ENCODE measurements around the gene ITGB2.
"Not testable (repeated sequence)": the region's sequence is repeated elsewhere in the genome, so short reads cannot be mapped to it uniquely, and the experiment has no call there.

Gene ITGB2

GRCh38 chr21:44942566-44942965, 21.9 kb upstream of the ITGB2 start:
- no peak for DNase-seq

- no peak for DNase-seq
These were observed 20.9 kb upstream of the ITGB2 start for GRCh38 chr21:44941567-44941966.

DNA sequence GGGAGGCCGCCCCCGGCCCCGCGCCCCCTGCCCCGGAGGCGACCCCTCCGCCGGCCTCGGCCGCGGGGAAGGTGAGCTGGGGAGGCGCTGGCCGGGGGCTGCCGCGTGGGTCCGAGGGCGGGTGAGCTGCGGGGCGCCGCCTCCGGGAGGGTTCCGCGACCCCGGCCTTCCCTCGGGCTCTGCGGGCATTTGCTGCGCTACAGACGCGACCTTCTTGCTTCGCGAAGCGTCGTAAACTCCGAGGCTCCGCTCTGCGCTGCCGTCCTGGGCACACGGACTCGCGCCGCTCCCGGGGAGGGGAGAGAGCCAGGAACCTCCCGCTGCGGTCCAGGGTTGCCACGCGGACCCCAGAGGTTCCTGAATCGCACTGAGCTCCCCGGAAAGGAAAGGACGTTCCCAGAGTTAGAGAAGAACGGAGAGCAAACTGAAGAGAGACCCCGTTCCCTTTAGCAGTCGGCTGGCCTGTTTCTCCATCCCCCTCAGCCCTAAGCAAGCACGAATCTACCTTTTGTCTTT, 19.5 kb upstream of the ITGB2 start:
- DNase-seq, result no peak

DNA sequence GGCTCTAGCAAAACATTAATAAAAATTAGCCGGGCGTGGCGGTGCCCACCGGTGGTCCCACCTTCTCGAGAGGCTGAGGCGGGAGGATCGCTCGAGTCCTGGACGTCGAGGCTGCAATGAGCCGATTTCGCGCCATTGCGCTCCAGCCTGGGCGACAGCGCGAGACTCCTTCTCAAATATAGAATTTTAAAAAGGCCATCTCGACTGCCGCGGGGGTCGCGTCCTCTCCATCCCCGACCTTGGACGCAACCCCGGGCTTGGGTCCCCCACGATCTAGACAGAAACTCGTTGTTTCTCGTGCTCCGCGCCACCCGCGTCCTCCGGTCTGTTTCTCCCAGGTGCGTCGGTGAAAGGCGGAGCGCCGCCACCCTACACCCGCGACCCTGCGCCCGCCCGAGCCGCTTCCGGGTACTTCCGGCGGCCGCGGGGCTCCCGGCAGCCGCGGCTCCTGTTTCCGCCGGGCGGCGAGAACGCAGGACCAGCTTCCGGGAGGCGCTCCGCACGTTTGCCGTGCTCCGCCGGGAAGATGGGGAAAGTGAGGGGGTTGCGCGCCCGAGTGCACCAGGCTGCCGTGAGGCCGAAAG, 18.9 kb upstream of the ITGB2 start, which contains the start of gene SLX9:
TSS of gene SLX9 (plus strand) at position 498 of the 584 bp plus-strand sequence. CDS start at position 527, 29 bp downstream.
- DNase-seq, result peak in 37 of 56 donors; percentile 17 to 78 (median 53)

DNA sequence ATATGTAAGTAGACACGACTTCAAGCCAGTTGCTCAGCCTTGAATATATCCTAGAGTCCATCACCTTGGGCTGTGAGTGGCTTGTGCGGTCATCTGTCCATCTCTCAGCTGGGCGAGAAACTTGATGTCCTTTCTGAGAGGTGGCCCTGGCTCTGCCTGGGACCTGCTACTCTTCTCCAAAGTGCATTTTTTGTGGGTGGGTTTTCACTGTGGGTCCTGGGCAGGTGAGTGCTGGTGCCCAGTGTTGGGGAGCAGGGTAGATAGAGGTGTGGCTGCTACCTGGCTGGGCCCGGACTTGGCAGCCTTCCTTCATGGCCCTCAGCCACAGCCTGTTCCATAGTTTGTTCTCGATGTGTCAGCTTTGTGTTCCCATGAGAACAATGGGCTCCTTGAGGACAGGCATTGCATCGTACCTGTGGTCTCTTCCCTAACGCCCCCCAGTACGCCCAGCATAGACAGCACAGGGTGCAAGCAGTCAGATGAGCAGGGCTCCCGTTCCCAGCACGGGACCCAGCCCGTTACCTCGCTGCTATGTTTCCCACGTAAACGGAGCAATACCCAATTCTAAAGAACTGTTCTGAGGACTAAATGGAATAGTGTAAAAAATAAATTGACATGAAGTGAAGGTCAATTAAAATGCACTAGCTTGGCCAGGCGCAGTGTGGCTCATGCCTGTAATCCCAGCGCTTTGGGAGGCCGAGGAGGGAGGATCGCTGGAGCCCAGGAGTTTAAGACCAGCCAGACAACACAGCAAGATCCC, 18.3 kb upstream of the ITGB2 start:
- no peak for DNase-seq

DNA sequence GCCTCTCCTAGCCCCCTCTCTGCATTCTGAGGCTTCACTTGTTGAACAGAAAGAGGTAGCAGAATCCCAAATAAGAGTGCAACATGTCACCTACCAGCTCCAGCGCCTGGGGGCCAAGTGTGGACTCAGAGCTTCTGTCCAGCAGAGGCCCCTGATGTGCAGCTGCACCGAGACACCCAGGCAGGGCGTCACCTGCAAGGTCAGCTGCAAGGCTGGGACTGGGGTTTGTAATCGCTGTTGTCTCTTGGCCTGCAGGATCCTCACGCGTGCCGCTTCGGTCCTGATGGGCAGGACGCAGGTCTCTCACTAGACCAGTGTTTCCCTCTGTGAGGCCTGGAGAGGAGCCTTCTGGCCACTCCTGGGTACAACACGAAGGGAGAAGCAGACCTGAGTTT, 14.8 kb upstream of the ITGB2 start:
- no peak for DNase-seq

GRCh38 chr21:44934797-44935532, 14.3 kb upstream of the ITGB2 start:
- DNase-seq, result no peak

DNA sequence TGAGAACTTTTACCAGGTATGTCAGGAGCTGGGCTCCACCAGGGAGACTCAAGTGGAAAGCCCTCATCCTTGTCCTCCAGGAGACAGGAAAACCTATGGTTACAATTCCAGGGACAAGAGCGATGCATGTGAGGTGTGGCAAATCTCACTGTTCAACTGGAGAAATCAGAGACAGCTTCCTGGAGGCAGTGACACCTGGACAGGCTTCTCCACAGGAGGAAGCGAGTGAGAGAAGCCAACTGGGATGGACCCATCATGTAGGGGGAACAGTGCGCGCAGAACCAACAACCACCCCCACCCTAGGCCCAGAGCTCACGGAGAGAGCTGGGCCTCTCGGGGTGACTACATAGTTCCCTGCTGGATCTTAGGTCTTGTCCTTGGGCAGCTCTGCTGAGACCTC, 13.6 kb upstream of the ITGB2 start:
- no peak for DNase-seq

- DNase-seq, result no peak
These were observed 13.2 kb upstream of the ITGB2 start for GRCh38 chr21:44933918-44934260.

- no peak for DNase-seq
These were observed 12.7 kb upstream of the ITGB2 start for GRCh38 chr21:44933199-44933917.

DNA sequence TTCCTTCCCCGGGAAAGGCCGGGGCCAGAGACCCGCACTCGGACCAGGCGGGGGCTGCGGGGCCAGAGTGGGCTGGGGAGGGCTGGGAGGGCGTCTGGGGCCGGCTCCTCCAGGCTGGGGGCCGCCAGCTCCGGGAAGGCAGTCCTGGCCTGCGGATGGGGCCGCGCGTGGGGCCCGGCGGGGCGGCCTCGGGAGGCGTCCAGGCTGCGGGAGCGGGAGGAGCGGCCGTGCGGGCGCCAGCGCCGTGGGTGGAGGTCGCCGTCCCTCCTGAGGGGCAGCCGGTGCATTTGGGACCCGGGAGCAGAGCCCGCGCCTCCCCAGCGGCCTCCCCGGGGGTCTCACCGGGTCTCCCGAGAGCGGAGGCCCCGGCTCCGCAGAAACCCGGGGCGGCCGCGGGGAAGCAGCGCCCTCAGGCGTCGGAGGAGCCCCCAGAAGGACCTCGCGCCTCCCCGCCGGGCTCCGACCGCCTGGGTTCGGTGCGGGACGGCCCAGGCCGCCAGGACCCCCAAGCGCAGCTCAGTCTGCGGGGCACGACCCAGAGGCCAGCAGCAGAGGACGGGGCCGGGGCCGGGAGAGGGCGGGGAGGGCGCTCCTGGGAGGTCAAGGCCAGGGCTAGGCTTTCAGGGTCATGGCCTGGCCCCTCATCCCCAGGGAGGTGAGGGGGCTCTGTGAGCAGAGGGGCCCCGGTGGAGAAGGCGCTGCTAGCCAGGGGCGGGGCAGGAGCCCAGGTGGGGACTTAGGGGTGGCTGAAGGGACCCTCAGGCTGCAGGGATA, 11.9 kb upstream of the ITGB2 start:
- peak in 1 of 56 donors; percentile 45 for DNase-seq

DNA sequence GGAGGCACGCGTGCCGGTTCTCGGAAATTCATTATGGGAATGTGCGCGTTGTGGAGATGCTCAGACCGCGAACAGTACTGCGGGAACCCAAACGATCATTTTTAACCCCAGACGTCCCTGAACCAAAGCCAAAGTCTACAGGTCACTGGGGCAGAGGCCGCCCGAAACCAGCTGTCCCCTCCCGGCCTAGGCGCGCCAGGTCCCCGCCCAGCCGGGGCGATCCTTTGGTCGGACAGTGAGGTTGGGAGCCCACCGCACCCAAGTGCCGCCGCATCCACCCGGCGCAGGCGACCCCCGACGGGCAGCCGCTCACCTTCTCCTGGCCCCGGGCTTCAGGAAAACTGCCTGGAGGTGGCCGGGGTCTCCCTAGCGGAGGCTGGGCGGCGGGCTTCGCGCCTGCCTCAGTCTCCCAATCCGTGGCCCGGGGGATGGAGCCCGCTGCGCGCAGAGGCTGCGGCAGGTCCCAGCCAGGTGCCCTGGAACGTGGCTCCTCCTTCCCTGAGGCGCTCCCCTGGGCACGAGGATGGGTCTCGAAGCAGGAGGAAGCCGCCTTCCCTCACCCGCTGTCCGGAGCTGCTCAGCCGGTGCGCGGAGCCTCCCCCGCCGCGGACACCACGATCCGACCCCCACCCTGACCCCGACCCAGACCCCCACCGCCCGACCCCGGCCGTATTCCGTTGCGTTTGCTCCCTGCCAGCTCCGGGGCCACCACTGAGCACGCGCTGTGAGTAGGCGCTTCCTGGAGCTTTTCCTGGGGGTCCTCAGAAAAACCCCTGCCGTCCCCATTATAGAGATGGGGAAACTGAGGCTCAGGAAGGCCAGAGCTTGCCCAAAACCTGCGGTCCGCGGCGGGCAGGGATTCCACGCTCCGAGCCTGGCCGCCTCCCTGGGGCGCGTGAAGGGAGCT, 11.1 kb upstream of the ITGB2 start:
- no peak for DNase-seq

DNA sequence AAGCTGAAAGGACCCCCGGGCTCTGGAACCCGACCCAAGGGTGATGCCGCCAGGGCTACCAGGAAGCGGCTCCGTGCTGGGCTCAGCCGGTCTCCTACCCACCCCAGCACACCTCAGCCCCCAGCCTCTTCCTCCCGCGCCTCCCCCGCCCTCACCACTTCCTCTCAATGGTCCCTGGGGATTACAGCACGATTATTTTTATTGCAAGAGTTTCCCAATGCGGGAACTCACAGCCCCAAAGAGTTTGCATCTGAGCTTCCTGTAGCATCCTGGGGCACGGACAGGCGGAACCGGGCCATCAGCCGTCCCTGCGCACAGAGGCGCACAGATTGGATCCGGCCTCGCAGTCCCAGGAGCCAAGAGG, 10.4 kb upstream of the ITGB2 start:
- no peak for DNase-seq

DNA sequence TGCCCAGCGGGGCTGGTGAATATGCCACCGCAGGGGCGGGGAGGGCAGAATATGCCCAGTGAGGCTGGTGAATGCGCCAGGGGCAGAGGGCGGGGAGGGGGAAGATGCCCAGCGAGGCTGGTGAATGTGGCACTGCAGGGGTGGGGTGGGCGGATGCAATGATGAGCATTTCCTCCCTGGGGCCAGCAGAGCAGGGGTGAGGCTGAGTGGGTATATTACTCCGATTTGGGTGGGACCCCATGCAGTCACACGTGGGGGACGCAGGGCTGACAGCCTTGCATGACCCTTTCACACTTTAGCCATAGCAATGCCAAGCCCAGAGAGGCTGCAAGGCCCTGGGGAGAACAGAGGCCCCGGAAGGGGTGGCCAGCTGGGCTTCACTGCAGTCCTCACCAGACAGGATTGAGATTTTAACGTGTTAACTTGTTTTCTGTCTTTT, 9.9 kb upstream of the ITGB2 start:
- no peak for DNase-seq

- DNase-seq, result no peak
These were observed 9.3 kb upstream of the ITGB2 start for GRCh38 chr21:44929799-44930542.

DNA sequence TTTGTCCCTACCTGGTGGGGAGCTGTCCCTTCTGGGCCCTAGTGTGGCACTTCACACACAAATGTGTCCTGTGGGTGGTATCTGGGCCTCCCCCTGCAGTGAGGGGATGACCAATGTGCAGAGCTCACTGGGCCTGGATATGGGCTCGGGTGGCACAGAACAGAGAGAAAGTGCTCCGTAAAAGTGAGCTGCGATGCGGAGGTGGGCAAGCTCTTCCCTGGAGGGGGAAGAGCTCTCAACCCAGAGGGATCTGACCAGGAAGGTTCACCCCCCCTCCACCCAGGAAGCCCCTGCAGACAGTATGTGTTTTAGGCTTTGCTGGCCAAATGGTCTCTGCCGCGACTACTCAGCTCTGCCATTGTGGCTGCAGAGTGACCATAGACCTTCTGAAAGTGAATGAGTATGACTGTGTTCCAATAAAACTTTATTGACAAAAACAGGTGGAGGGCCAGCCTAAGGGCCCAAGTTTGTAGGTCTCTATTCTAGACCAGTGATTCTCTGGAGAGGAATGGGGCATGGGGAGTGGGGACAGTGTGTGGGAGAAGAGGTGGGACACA, 8.6 kb upstream of the ITGB2 start:
- DNase-seq, result no peak

DNA sequence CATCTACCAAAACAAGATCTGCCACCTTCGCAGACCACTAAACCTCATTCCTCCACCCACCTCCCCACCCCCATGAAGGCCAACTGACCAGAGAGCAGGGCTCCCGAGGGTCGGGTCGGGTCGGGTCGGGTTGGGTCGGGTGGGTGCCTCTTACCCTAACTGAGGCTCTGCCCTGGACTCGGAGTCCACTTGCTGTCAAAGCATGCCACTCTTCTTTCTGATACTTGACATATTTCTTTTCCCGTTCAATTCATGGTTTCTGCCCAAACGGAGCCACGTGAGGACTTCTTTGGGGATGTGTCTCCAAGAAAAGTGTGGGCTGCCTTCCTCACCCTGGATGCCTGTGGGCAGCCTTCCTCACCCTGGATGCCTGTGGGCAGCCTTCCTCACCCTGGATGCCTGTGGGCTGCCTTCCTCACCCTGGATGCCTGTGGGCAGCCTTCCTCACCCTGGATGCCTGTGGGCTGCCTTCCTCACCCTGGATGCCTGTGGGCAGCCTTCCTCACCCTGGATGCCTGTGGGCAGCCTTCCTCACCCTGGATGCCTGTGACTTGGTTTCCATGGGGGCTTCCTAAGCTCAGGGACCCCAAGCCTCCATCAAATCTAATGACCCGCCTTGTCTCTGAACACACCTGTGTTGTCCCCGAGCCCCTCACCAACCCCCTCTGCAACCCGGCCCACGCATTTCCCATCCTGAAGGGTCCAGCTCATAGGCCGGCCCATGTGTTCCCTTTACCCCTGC, 8.0 kb upstream of the ITGB2 start:
- DNase-seq, result not testable (repeated sequence)
